Measurements from ENCODE around the gene ALG12. TPM values are rescaled to one million over a fixed set of nuclear protein-coding genes. Genes with fewer than 3 reads are reported as not detected.

ALG12 gene
- total RNA-seq, 1 donor from 2014 or later, result 23.2 TPM

- Mint-ChIP-seq H3K36me3 (ENCODE audit: low read depth, unreplicated experiment) (no peaks in the 10 kb centered on the region), H3K4me3 (ENCODE audit: unreplicated experiment) (peak overlapping the region; percentile 33), H3K4me1 (ENCODE audit: unreplicated experiment) (peaks cover 35% of the 10 kb centered on the region), H3K27ac (ENCODE audit: unreplicated experiment) (no peak overlapping the region), H3K9me3 (ENCODE audit: unreplicated experiment) (peaks cover 3% of the 10 kb centered on the region), H3K27me3 (ENCODE audit: unreplicated experiment) (peaks cover 6% of the 10 kb centered on the region)
- DNase-seq (ENCODE audit: low spot score), result peak; percentile 82
- TF ChIP-seq CTCF (IDR thresholded peaks at IDR 0.05; ENCODE audit: unreplicated experiment), result no peak
These were observed 18.1 kb upstream of the ALG12 start for GRCh38 chr22:49936018-49936972.

GRCh38 chr22:49935561-49935960, 17.3 kb upstream of the ALG12 start:
- TF ChIP-seq CTCF (IDR thresholded peaks at IDR 0.05; ENCODE audit: unreplicated experiment), result no peak
- Mint-ChIP-seq H3K4me1 (ENCODE audit: unreplicated experiment) (peaks cover 40% of the 10 kb centered on the region), H3K4me3 (ENCODE audit: unreplicated experiment) (no peak overlapping the region), H3K27ac (ENCODE audit: unreplicated experiment) (no peak overlapping the region), H3K27me3 (ENCODE audit: unreplicated experiment) (peaks cover 6% of the 10 kb centered on the region), H3K36me3 (ENCODE audit: low read depth, unreplicated experiment) (no peaks in the 10 kb centered on the region), H3K9me3 (ENCODE audit: unreplicated experiment) (no peaks in the 10 kb centered on the region)
- no peak for DNase-seq (ENCODE audit: low spot score)

GRCh38 chr22:49934891-49935557, 16.8 kb upstream of the ALG12 start:
- no peak for TF ChIP-seq CTCF (IDR thresholded peaks at IDR 0.05; ENCODE audit: unreplicated experiment)
- H3K4me3 Mint-ChIP-seq (ENCODE audit: unreplicated experiment), result no peak overlapping the region
- H3K4me1 Mint-ChIP-seq (ENCODE audit: unreplicated experiment), result peaks cover 43% of the 10 kb centered on the region
- DNase-seq (ENCODE audit: low spot score), result peak; percentile 63
- H3K36me3 Mint-ChIP-seq (ENCODE audit: low read depth, unreplicated experiment), result no peaks in the 10 kb centered on the region
- peaks cover 6% of the 10 kb centered on the region for H3K27me3 Mint-ChIP-seq (ENCODE audit: unreplicated experiment)
- no peaks in the 10 kb centered on the region for H3K9me3 Mint-ChIP-seq (ENCODE audit: unreplicated experiment)
- no peak overlapping the region for H3K27ac Mint-ChIP-seq (ENCODE audit: unreplicated experiment)

GRCh38 chr22:49934160-49934890, 16.1 kb upstream of the ALG12 start:
- no peaks in the 10 kb centered on the region for H3K36me3 Mint-ChIP-seq (ENCODE audit: low read depth, unreplicated experiment)
- H3K27ac Mint-ChIP-seq (ENCODE audit: unreplicated experiment), result no peak overlapping the region
- no peaks in the 10 kb centered on the region for H3K9me3 Mint-ChIP-seq (ENCODE audit: unreplicated experiment)
- TF ChIP-seq CTCF (IDR thresholded peaks at IDR 0.05; ENCODE audit: unreplicated experiment), result no peak
- H3K4me3 Mint-ChIP-seq (ENCODE audit: unreplicated experiment), result no peak overlapping the region
- peaks cover 6% of the 10 kb centered on the region for H3K27me3 Mint-ChIP-seq (ENCODE audit: unreplicated experiment)
- peaks cover 40% of the 10 kb centered on the region for H3K4me1 Mint-ChIP-seq (ENCODE audit: unreplicated experiment)
- no peak for DNase-seq (ENCODE audit: low spot score)
